GM23248 (cell line): ENCODE results near the gene TRAPPC12. TPM values are rescaled to one million over a fixed set of nuclear protein-coding genes. Genes with fewer than 3 reads are reported as not detected.

Experiments
- DNase-seq: peaks from one replicate; pipeline ENCODE4 v3.0.0-alpha.2; 2015
- H2AFZ ChIP-seq: fragments of 200-600 bp; sonication (generic); 2 replicates; pipeline ENCODE4 v1.6.1; 2016; ENCODE audit warnings: antibody characterized with exemption
- H3F3A ChIP-seq: fragments of 200-600 bp; sonication (generic); 2 replicates; pipeline ENCODE4 v1.6.1; 2016; ENCODE audit warnings: mild to moderate bottlenecking, antibody characterized with exemption, mixed run types; ENCODE audit not compliant: insufficient read depth
- H3K27ac ChIP-seq: fragments of 200-600 bp; sonication (generic); 2 replicates; pipeline ENCODE4 v1.5.1; 2016; ENCODE audit warnings: mild to moderate bottlenecking
- H3K27me3 ChIP-seq: fragments of 200-600 bp; sonication (generic); replicated peaks from 2 replicates; pipeline ENCODE4 v1.6.1; 2016; ENCODE audit warnings: mild to moderate bottlenecking; ENCODE audit not compliant: insufficient read depth
- H3K36me3 ChIP-seq: fragments of 200-600 bp; sonication (generic); 2 replicates; pipeline ENCODE4 v1.6.1; 2016; ENCODE audit warnings: low read depth, mild to moderate bottlenecking
- H3K4me1 ChIP-seq: fragments of 200-600 bp; sonication (generic); 2 replicates; pipeline ENCODE4 v1.6.1; 2016; ENCODE audit warnings: mild to moderate bottlenecking; ENCODE audit not compliant: insufficient read depth
- H3K4me2 ChIP-seq: fragments of 200-600 bp; sonication (generic); one replicate; pipeline ENCODE4 v1.6.1; 2016; ENCODE audit warnings: mild to moderate bottlenecking; ENCODE audit not compliant: unreplicated experiment
- H3K4me3 ChIP-seq: fragments of 200-600 bp; sonication (generic); 2 replicates; pipeline ENCODE4 v1.5.1; 2016; ENCODE audit warnings: mild to moderate bottlenecking
- H3K79me2 ChIP-seq: fragments of 200-600 bp; sonication (generic); 2 replicates; pipeline ENCODE4 v1.6.1; 2016; ENCODE audit warnings: mild to moderate bottlenecking; ENCODE audit not compliant: insufficient read depth
- H3K9ac ChIP-seq: fragments of 200-600 bp; sonication (generic); 2 replicates; pipeline ENCODE4 v1.6.1; 2016; ENCODE audit warnings: mild to moderate bottlenecking
- H3K9me2 ChIP-seq: fragments of 200-600 bp; sonication (generic); 2 replicates; pipeline ENCODE4 v1.6.1; 2016; ENCODE audit warnings: mixed run types, mild to moderate bottlenecking, moderate library complexity; ENCODE audit not compliant: insufficient read depth
- H3K9me3 ChIP-seq: fragments of 200-600 bp; sonication (generic); one replicate; pipeline ENCODE4 v1.6.1; 2017; ENCODE audit warnings: low read depth
- H4K20me1 ChIP-seq: fragments of 200-600 bp; sonication (generic); 2 replicates; pipeline ENCODE4 v1.6.0; 2016; ENCODE audit not compliant: insufficient read depth
- EZH2 ChIP-seq: fragments of 200-600 bp; sonication (generic); IDR thresholded peaks from 2 replicates; pipeline ENCODE4 v1.6.1; 2018; ENCODE audit warnings: antibody characterized with exemption, mild to moderate bottlenecking; ENCODE audit not compliant: insufficient read depth, poor library complexity, severe bottlenecking
- EZH2phosphoT487 ChIP-seq: fragments of 200-600 bp; sonication (generic); IDR thresholded peaks from 2 replicates; pipeline ENCODE4 v1.6.1; 2018; ENCODE audit warnings: antibody characterized with exemption, moderate library complexity, mild to moderate bottlenecking, low read depth; ENCODE audit not compliant: insufficient read depth
- WGBS, 2 experiments: methylation state at CpG; one replicate each; pipeline ENCODE4 v1.1.6; 2015 to 2017; ENCODE audit warnings: low lambda C conversion rate in 2 of 2, low coverage in 1 of 2; ENCODE audit errors: missing lambda C conversion rate in 2 of 2; 5-methylcytosine and 5-hydroxymethylcytosine counted together
- in situ Hi-C: fragments of 300-500 bp; cut with MboI; formaldehyde crosslinking; loops from 2 replicates; pipeline ENCODE4 v1.15.0; 2020
- polyA plus RNA-seq: library from polyadenylated mRNA; unstranded; fragments of >200 nt; fragmentation: Nextera tagmentation; extraction: Ambion mirVana; gene quantifications from 2 replicates; pipeline ENCODE4 v1.2.1, GENCODE V29; 2016
- total RNA-seq: library from RNA; depleted of rRNA; stranded (reverse); fragments of >200 nt; shearing (Covaris generic); gene quantifications from 2 replicates; pipeline ENCODE4 v1.2.3, GENCODE V29; 2014

The TRAPPC12 gene
- total and polyA plus RNA-seq, 2 experiments from 2014 or later, result 29.3 to 48.1 TPM

- H3K36me3 ChIP-seq, result peaks cover 24% of the 10 kb centered on the region
- 96% methylated on average over 14 of the region's 14 CpGs for WGBS, 2 experiments
- no peak overlapping the region for H3K27ac ChIP-seq
- peaks cover 45% of the 10 kb centered on the region for H3K79me2 ChIP-seq
- H4K20me1 ChIP-seq, result no peaks in the 10 kb centered on the region
- H3F3A ChIP-seq, result no peaks in the 10 kb centered on the region
- H3K4me3 ChIP-seq, result no peak overlapping the region
- no peaks in the 10 kb centered on the region for H3K9me3 ChIP-seq
- no peak overlapping the region for H3K4me2 ChIP-seq
- TF ChIP-seq EZH2phosphoT487, result no peak
- no peak for TF ChIP-seq EZH2
- H2AFZ ChIP-seq, result no peak overlapping the region
- in situ Hi-C loops, result no loop called here
- no peak for DNase-seq
- no peaks in the 10 kb centered on the region for H3K27me3 ChIP-seq
- no peaks in the 10 kb centered on the region for H3K4me1 ChIP-seq
- H3K9me2 ChIP-seq, result no peaks in the 10 kb centered on the region
- H3K9ac ChIP-seq, result no peak overlapping the region
These were observed 123.6 kb downstream of the TRAPPC12 start for GRCh38 chr2:3503046-3503445.

GRCh38 chr2:3503483-3503882, 124.0 kb downstream of the TRAPPC12 start:
- Histone ChIP-seq H3K4me2 (no peak overlapping the region), H3K4me3 (no peak overlapping the region), H3K9me2 (no peaks in the 10 kb centered on the region), H3K27me3 (no peaks in the 10 kb centered on the region), H3K4me1 (no peaks in the 10 kb centered on the region), H2AFZ (no peak overlapping the region), H3K79me2 (peaks cover 46% of the 10 kb centered on the region), H3K27ac (no peak overlapping the region), H3K9ac (no peak overlapping the region), H3K9me3 (no peaks in the 10 kb centered on the region), H4K20me1 (no peaks in the 10 kb centered on the region), H3K36me3 (peaks cover 20% of the 10 kb centered on the region), H3F3A (no peaks in the 10 kb centered on the region)
- in situ Hi-C loops, result no loop called here
- DNase-seq, result no peak
- WGBS, 2 experiments, result 91 to 92% methylated on average over 13 of the region's 13 CpGs
- no peak for TF ChIP-seq EZH2
- no peak for TF ChIP-seq EZH2phosphoT487

- no peaks in the 10 kb centered on the region for H3K9me2 ChIP-seq
- no peaks in the 10 kb centered on the region for H3K4me1 ChIP-seq
- H2AFZ ChIP-seq, result no peak overlapping the region
- H3F3A ChIP-seq, result no peaks in the 10 kb centered on the region
- WGBS, 2 experiments, result 97 to 99% methylated on average over 5 of the region's 5 CpGs
- H3K9me3 ChIP-seq, result no peaks in the 10 kb centered on the region
- no peaks in the 10 kb centered on the region for H3K27me3 ChIP-seq
- no peak overlapping the region for H3K4me2 ChIP-seq
- H3K36me3 ChIP-seq, result peaks cover 13% of the 10 kb centered on the region
- DNase-seq, result no peak
- no peaks in the 10 kb centered on the region for H4K20me1 ChIP-seq
- no peak overlapping the region for H3K27ac ChIP-seq
- no peak overlapping the region for H3K4me3 ChIP-seq
- in situ Hi-C loops, result no loop called here
- H3K79me2 ChIP-seq, result peaks cover 48% of the 10 kb centered on the region
- TF ChIP-seq EZH2phosphoT487, result no peak
- no peak for TF ChIP-seq EZH2
- H3K9ac ChIP-seq, result no peak overlapping the region
These were observed 125.2 kb downstream of the TRAPPC12 start for GRCh38 chr2:3504741-3505140.

DNA sequence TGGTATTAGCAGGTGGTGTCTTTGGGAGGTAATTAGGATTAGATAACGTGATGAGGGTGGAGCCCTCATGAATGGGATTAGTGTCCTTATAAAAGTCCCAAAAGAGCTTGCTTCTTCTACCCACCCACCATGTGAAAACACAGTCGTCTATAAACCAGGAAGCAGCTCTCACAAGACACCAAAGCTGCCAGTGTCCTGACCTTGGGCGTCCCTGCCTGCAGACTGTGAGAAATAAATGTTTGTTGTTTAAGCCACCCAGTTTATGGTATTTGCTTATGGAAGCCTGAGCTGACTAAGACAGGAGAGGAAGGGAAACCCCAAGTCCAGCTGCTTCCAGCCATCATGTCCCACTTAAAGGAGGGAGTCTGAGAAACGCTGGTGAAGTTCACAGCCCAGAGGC, 126.3 kb downstream of the TRAPPC12 start:
- WGBS, 2 experiments, result 76% methylated on average over 4 of the region's 4 CpGs
- H3K9me3 ChIP-seq, result no peaks in the 10 kb centered on the region
- H3K4me1 ChIP-seq, result no peaks in the 10 kb centered on the region
- no peaks in the 10 kb centered on the region for H3K9me2 ChIP-seq
- no peak overlapping the region for H3K27ac ChIP-seq
- no peak overlapping the region for H3K4me2 ChIP-seq
- in situ Hi-C loops, result no loop called here
- no peak for TF ChIP-seq EZH2
- no peak for TF ChIP-seq EZH2phosphoT487
- no peaks in the 10 kb centered on the region for H3K27me3 ChIP-seq
- H3F3A ChIP-seq, result no peaks in the 10 kb centered on the region
- no peak overlapping the region for H3K9ac ChIP-seq
- no peak overlapping the region for H3K4me3 ChIP-seq
- peaks cover 48% of the 10 kb centered on the region for H3K79me2 ChIP-seq
- H4K20me1 ChIP-seq, result no peaks in the 10 kb centered on the region
- H3K36me3 ChIP-seq, result peaks cover 16% of the 10 kb centered on the region
- H2AFZ ChIP-seq, result no peak overlapping the region
- DNase-seq, result no peak

- H3K9ac ChIP-seq, result no peak overlapping the region
- H3K79me2 ChIP-seq, result peaks cover 38% of the 10 kb centered on the region
- H4K20me1 ChIP-seq, result no peaks in the 10 kb centered on the region
- H3K36me3 ChIP-seq, result peaks cover 23% of the 10 kb centered on the region
- no peak overlapping the region for H3K4me3 ChIP-seq
- H3K27ac ChIP-seq, result no peak overlapping the region
- no peaks in the 10 kb centered on the region for H3K9me2 ChIP-seq
- in situ Hi-C loops, result no loop called here
- DNase-seq, result no peak
- no peaks in the 10 kb centered on the region for H3K4me1 ChIP-seq
- TF ChIP-seq EZH2 (no peak), EZH2phosphoT487 (no peak)
- no peaks in the 10 kb centered on the region for H3F3A ChIP-seq
- H2AFZ ChIP-seq, result no peak overlapping the region
- no peaks in the 10 kb centered on the region for H3K27me3 ChIP-seq
- no peaks in the 10 kb centered on the region for H3K9me3 ChIP-seq
- no peak overlapping the region for H3K4me2 ChIP-seq
- WGBS, 2 experiments, result 69 to 75% methylated on average over 2 of the region's 2 CpGs
These were observed 132.6 kb downstream of the TRAPPC12 start for GRCh38 chr2:3512086-3512485.
